Measurements from ENCODE around the gene CDH4.
"Not testable (repeated sequence)": the region's sequence is repeated elsewhere in the genome, so short reads cannot be mapped to it uniquely, and the experiment has no call there.

- not testable (repeated sequence) for TF ChIP-seq CTCF, POLR2A (IDR thresholded peaks at IDR 0.05)
Measured at GRCh38 chr20:61273024-61273423, 21.0 kb downstream of the CDH4 start.

Measured in prostate gland (tissue), 2 donors.